Liver (tissue), 9 donors: ENCODE measurements around the gene NAPSA. TPM values are rescaled to one million over a fixed set of nuclear protein-coding genes. Genes with fewer than 3 reads are reported as not detected.
A peak's percentile ranks its signal among the peaks of the same experiment; 100 is the strongest.

Source experiments
- DNase-seq: peaks from one replicate; pipeline ENCODE4 v3.0.0-alpha.2; 2017; ENCODE audit warnings: low spot score
- H3K27ac ChIP-seq, 2 donors: one replicate each; pipeline ENCODE4 v1.7.0; 2013; ENCODE audit warnings: inconsistent platforms in 2 of 2, low read length in 2 of 2, control low read depth in 1 of 2, low read depth in 1 of 2, mild to moderate bottlenecking in 1 of 2
- H3K27me3 ChIP-seq, 4 donors: one replicate each; pipeline versions ENCODE4 v1.6.1 to v1.7.0; 2013; ENCODE audit warnings: low read length in 3 of 4, inconsistent platforms in 1 of 4, mild to moderate bottlenecking in 1 of 4, moderate library complexity in 1 of 4; ENCODE audit not compliant: control insufficient read depth in 4 of 4, insufficient read depth in 4 of 4
- H3K36me3 ChIP-seq, 4 donors: one replicate each; pipeline versions ENCODE4 v1.6.1 to v1.7.0; 2013; ENCODE audit warnings: low read length in 3 of 4, mild to moderate bottlenecking in 3 of 4, low read depth in 1 of 4, moderate library complexity in 1 of 4; ENCODE audit not compliant: control insufficient read depth in 4 of 4, insufficient read depth in 3 of 4
- H3K4me1 ChIP-seq, 4 donors: one replicate each; pipeline versions ENCODE4 v1.6.1 to v1.7.0; 2013; ENCODE audit warnings: low read length in 3 of 4, mild to moderate bottlenecking in 3 of 4, moderate library complexity in 1 of 4; ENCODE audit not compliant: control insufficient read depth in 4 of 4, insufficient read depth in 4 of 4
- H3K4me3 ChIP-seq, 3 donors: one replicate each; pipeline versions ENCODE4 v1.6.1 to v1.7.0; 2013; ENCODE audit warnings: low read length in 3 of 3, control low read depth in 1 of 3, low read depth in 1 of 3, mild to moderate bottlenecking in 1 of 3
- H3K9ac ChIP-seq, 2 donors: one replicate each; pipeline ENCODE4 v1.7.0; 2013; ENCODE audit warnings: low read length in 2 of 2, mild to moderate bottlenecking in 2 of 2, moderate library complexity in 2 of 2, control low read depth in 1 of 2, low read depth in 1 of 2
- H3K9me3 ChIP-seq, 4 donors: one replicate each; pipeline versions ENCODE4 v1.6.1 to v1.7.0; 2013; ENCODE audit warnings: low read length in 3 of 4; ENCODE audit not compliant: control insufficient read depth in 4 of 4
- EGR1 ChIP-seq, 2 donors: IDR thresholded peaks; 2 replicates each; pipeline ENCODE4 v1.6.1; 2016 to 2018; ENCODE audit warnings: antibody characterized with exemption in 2 of 2, low read depth in 2 of 2
- FOXA1 ChIP-seq: IDR thresholded peaks from 2 replicates; pipeline ENCODE4 v1.6.1; 2016; ENCODE audit warnings: antibody characterized with exemption
- GABPA ChIP-seq, 2 donors: IDR thresholded peaks in 1 of 2; conservative IDR thresholded peaks in 1 of 2; 2 replicates each; pipeline ENCODE4 v1.6.1; 2016; ENCODE audit warnings: antibody characterized with exemption in 2 of 2, mild to moderate bottlenecking in 1 of 2, moderate library complexity in 1 of 2
- HNF4A ChIP-seq, 2 donors: conservative IDR thresholded peaks; 2 replicates each; pipeline ENCODE4 v1.6.1; 2016; ENCODE audit warnings: antibody characterized with exemption in 2 of 2, mild to moderate bottlenecking in 2 of 2
- HNF4G ChIP-seq: IDR thresholded peaks from 2 replicates; pipeline ENCODE4 v1.6.1; 2016; ENCODE audit warnings: antibody characterized with exemption
- JUND ChIP-seq, 2 donors: IDR thresholded peaks; 2 replicates each; pipeline ENCODE4 v1.6.1; 2016; ENCODE audit warnings: antibody characterized with exemption in 2 of 2
- NR2F2 ChIP-seq: IDR thresholded peaks from 2 replicates; pipeline ENCODE4 v1.6.1; 2016; ENCODE audit warnings: antibody characterized with exemption
- RAD21 ChIP-seq, 2 donors: IDR thresholded peaks; 2 replicates each; pipeline ENCODE4 v1.6.1; 2016; ENCODE audit warnings: antibody characterized with exemption in 2 of 2, mild to moderate bottlenecking in 2 of 2
- RXRA ChIP-seq, 2 donors: IDR thresholded peaks; 2 replicates each; pipeline ENCODE4 v1.6.1; 2017 to 2018; ENCODE audit warnings: antibody characterized with exemption in 2 of 2, mild to moderate bottlenecking in 1 of 2
- SP1 ChIP-seq: IDR thresholded peaks from 2 replicates; pipeline ENCODE4 v1.6.1; 2018; ENCODE audit warnings: antibody characterized with exemption, mild to moderate bottlenecking
- TAF1 ChIP-seq: conservative IDR thresholded peaks from 2 replicates; pipeline ENCODE4 v1.6.1; 2016; ENCODE audit warnings: antibody characterized with exemption, mild to moderate bottlenecking
- YY1 ChIP-seq: IDR thresholded peaks from 2 replicates; pipeline ENCODE4 v1.6.1; 2016; ENCODE audit warnings: antibody characterized with exemption, mild to moderate bottlenecking
- WGBS: extraction: QIAGEN DNeasy Blood & Tissue Kit; methylation state at CpG from one replicate; pipeline ENCODE4 v1.1.7; 2013; 5-methylcytosine and 5-hydroxymethylcytosine counted together
- polyA plus RNA-seq, 2 donors: library from polyadenylated mRNA; stranded (reverse) in 1 of 2; unstranded in 1 of 2; fragments of 200-250 nt in 1 of 2; fragments of >200 nt in 1 of 2; fragmentation: Nextera tagmentation in 1 of 2; extraction: Ambion mirVana in 1 of 2; gene quantifications; one replicate each; pipeline versions ENCODE4 v1.2.1 to v1.2.3, GENCODE V29; 2013 to 2015
- total RNA-seq, 2 donors: library from RNA; depleted of rRNA; stranded (reverse); fragments of >200 nt; gene quantifications; one replicate each; pipeline ENCODE4 v1.2.3, GENCODE V29; 2014
- TF ChIP-seq, protein P1 (sequence below): IDR thresholded peaks from 2 replicates; pipeline ENCODE4 v1.6.1; 2016; ENCODE audit warnings: antibody characterized with exemption, mild to moderate bottlenecking
- TF ChIP-seq, protein P2 (sequence below): fragments of 150-350 bp; IDR thresholded peaks from 2 replicates; pipeline ENCODE4 v1.5.1; 2017; ENCODE audit warnings: improper control_type of control experiment, low read depth, low read length; ENCODE audit not compliant: missing input control
- TF ChIP-seq, protein P3 (sequence below): IDR thresholded peaks from 2 replicates; pipeline ENCODE4 v1.6.1; 2016; ENCODE audit warnings: antibody characterized with exemption
- TF ChIP-seq, protein P4 (sequence below): IDR thresholded peaks from 2 replicates; pipeline ENCODE4 v1.6.1; 2016; ENCODE audit warnings: antibody characterized with exemption
- donor health status: healthy.
- donor health status: healthy.
- donor health status: healthy.
- donor health status: healthy.
- donor health status: healthy.

NAPSA gene
- total and polyA plus RNA-seq, 4 donors: 0.28 to 0.74 (median 0.54) TPM

DNA sequence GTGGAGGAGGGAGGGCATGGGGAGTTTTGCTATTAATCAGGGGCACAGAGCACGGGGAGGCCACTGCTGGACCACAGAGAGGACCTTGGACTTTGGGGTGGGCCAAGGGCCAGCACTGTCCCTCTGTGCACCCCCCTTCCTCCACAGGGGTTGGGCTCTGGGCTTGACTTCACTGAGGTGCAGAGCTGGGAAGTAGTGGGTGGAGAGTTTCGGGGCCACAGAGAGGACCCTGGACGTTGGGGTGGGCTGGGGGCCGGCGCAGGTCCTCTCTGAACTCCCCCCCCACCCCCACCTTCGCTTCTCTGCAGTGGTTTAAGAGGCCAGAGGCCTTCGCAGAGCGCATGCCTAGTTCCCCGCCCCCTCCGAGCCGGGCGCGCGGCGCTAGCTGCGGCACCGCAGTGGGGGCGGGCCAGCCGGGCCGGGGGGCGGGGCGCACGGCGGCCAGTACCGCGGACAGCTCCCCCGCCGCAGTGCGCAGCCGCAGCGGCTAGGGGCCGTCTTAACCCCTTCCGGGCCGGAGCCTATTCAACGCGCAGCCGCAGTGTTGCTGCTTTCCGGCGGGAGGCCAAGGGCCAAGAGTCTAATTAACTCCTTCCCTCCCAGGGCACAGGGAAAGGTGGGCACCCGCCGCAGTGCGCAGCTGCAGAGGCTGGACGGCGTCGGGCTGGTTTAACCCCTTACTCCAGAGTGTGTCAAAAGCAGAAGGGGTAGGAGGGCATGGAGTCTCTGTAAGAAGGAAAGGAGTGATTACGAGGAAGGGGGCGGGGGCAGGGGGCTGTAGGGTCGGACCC is 39.9 kb downstream of the NAPSA start:
- WGBS: 1% methylated on average over 48 of the region's 48 CpGs
- Histone ChIP-seq H3K36me3 (peaks cover 0 to 7% (median 1%) of the 10 kb centered on the region in 4 donors), H3K4me1 (peaks cover 17 to 42% (median 30%) of the 10 kb centered on the region in 4 donors), H3K9me3 (no peaks in the 10 kb centered on the region), H3K4me3 (peak overlapping the region in 1 of 3 donors; percentile 3), H3K27ac (no peak overlapping the region), H3K27me3 (peaks cover 0 to 3% (median 0%) of the 10 kb centered on the region in 4 donors), H3K9ac (no peak overlapping the region)
- DNase-seq: peak; percentile 80
- TF ChIP-seq RXRA (IDR thresholded peaks at IDR 0.05) (peak in 1 of 2 donors; percentile 15), NR2F2 (no peak), SP1 (peak; percentile 50), HNF4G (peak; percentile 41), HNF4A (conservative IDR thresholded peaks at IDR 0.05) (peak; percentile 10 to 77)
- TF ChIP-seq, protein P1, sequence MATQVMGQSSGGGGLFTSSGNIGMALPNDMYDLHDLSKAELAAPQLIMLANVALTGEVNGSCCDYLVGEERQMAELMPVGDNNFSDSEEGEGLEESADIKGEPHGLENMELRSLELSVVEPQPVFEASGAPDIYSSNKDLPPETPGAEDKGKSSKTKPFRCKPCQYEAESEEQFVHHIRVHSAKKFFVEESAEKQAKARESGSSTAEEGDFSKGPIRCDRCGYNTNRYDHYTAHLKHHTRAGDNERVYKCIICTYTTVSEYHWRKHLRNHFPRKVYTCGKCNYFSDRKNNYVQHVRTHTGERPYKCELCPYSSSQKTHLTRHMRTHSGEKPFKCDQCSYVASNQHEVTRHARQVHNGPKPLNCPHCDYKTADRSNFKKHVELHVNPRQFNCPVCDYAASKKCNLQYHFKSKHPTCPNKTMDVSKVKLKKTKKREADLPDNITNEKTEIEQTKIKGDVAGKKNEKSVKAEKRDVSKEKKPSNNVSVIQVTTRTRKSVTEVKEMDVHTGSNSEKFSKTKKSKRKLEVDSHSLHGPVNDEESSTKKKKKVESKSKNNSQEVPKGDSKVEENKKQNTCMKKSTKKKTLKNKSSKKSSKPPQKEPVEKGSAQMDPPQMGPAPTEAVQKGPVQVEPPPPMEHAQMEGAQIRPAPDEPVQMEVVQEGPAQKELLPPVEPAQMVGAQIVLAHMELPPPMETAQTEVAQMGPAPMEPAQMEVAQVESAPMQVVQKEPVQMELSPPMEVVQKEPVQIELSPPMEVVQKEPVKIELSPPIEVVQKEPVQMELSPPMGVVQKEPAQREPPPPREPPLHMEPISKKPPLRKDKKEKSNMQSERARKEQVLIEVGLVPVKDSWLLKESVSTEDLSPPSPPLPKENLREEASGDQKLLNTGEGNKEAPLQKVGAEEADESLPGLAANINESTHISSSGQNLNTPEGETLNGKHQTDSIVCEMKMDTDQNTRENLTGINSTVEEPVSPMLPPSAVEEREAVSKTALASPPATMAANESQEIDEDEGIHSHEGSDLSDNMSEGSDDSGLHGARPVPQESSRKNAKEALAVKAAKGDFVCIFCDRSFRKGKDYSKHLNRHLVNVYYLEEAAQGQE: peak; percentile 98

DNA sequence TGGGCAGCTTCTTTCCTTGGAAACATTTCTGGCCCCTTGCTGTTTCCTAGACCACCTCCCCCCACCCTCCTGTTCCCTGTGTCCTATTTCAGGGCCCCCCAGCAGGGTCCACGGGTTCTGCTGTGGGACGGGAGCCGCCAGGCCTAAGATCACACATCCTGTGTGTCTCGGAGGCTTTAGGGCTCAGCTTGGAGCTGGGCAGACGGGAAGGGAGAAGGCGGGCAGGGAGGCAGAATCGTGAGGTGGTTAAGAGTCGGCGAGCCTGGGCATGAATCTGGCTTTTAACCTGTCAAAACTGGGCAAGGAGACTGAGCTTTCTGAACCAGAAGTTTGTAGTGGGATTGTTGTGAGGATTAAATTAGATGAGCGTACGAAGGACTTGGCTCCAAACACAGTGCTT is 41.1 kb downstream of the NAPSA start:
- 85% methylated on average over 11 of the region's 11 CpGs for WGBS

More for the DNA sequence above, 41.1 kb downstream of the NAPSA start:
- H3K36me3 ChIP-seq: peaks cover 0 to 7% (median 1%) of the 10 kb centered on the region in 4 donors
- TF ChIP-seq YY1: no peak
- TF ChIP-seq GABPA (IDR thresholded peaks at IDR 0.05 in 1 of 2, conservative IDR thresholded peaks at IDR 0.05 in 1 of 2): no peak
- TF ChIP-seq, protein P2, sequence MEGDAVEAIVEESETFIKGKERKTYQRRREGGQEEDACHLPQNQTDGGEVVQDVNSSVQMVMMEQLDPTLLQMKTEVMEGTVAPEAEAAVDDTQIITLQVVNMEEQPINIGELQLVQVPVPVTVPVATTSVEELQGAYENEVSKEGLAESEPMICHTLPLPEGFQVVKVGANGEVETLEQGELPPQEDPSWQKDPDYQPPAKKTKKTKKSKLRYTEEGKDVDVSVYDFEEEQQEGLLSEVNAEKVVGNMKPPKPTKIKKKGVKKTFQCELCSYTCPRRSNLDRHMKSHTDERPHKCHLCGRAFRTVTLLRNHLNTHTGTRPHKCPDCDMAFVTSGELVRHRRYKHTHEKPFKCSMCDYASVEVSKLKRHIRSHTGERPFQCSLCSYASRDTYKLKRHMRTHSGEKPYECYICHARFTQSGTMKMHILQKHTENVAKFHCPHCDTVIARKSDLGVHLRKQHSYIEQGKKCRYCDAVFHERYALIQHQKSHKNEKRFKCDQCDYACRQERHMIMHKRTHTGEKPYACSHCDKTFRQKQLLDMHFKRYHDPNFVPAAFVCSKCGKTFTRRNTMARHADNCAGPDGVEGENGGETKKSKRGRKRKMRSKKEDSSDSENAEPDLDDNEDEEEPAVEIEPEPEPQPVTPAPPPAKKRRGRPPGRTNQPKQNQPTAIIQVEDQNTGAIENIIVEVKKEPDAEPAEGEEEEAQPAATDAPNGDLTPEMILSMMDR: no peak
- TF ChIP-seq HNF4G: no peak
- TF ChIP-seq EGR1 (IDR thresholded peaks at IDR 0.05; ENCODE audit: low read depth in 2 of 2): no peak
- TF ChIP-seq, protein P3, sequence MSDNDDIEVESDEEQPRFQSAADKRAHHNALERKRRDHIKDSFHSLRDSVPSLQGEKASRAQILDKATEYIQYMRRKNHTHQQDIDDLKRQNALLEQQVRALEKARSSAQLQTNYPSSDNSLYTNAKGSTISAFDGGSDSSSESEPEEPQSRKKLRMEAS: no peak
- TF ChIP-seq TAF1: no peak
- TF ChIP-seq HNF4A (conservative IDR thresholded peaks at IDR 0.05): no peak
- TF ChIP-seq, protein P1: no peak
- no peak for TF ChIP-seq NR2F2
- no peak for TF ChIP-seq JUND (IDR thresholded peaks at IDR 0.05)
- TF ChIP-seq, protein P4, sequence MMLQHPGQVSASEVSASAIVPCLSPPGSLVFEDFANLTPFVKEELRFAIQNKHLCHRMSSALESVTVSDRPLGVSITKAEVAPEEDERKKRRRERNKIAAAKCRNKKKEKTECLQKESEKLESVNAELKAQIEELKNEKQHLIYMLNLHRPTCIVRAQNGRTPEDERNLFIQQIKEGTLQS: no peak
- TF ChIP-seq FOXA1: no peak
- no peak for TF ChIP-seq RAD21 (IDR thresholded peaks at IDR 0.05)
- H3K27ac ChIP-seq: no peak overlapping the region
- H3K27me3 ChIP-seq: peaks cover 0 to 3% (median 0%) of the 10 kb centered on the region in 4 donors
- H3K9me3 ChIP-seq: no peaks in the 10 kb centered on the region
- H3K4me1 ChIP-seq: peaks cover 9 to 30% (median 21%) of the 10 kb centered on the region in 4 donors
- no peak overlapping the region for H3K9ac ChIP-seq
- no peak for DNase-seq
- H3K4me3 ChIP-seq: no peak overlapping the region
